ENCODE measurements around the gene RAE1. TPM values are rescaled to one million over a fixed set of nuclear protein-coding genes. Genes with fewer than 3 reads are reported as not detected.
"Not testable (repeated sequence)": the region's sequence is repeated elsewhere in the genome, so short reads cannot be mapped to it uniquely, and the experiment has no call there.

Gene RAE1
- total RNA-seq, 1 experiment from 2014 or later: 57.1 TPM

DNA sequence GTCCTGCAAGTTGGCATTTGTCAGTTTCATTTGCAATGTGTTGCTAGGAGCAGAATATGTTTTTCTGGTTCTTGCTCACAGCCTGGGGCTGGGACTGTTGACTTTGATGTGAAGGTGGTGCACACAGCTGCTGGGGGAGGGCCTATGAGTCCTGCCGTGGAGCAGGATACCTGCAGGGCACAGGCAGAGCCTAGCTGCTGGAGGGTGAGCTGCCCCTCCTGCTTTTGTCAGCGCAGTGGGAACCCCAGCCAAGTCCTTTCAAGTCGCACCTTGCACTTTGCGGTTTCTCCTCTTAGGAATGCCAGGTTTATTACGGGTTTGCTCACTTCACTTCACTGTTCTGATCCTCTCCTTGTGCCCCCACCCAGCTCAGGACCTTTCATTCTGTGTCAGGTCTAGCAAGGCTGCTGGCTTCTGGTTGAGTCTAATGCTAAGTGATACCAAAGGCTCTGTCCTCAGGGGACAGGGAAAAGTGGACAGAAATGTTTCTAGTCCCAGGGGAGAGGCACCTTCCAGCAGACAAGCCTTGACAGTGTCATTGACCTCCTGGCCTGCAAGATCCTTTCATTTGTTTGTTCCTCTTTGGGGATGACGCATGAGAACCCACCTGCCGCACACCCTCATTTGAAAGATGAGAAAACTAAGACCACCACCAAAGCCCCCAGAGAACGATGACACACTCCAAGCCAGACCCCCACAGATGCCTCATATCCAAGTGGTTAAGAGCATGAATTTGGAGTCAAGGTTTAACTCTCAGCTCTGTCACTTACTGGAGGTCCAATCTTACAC lies 24.2 kb upstream of the RAE1 start:
- no peak for DNase-seq (ENCODE audit: low spot score)

DNA sequence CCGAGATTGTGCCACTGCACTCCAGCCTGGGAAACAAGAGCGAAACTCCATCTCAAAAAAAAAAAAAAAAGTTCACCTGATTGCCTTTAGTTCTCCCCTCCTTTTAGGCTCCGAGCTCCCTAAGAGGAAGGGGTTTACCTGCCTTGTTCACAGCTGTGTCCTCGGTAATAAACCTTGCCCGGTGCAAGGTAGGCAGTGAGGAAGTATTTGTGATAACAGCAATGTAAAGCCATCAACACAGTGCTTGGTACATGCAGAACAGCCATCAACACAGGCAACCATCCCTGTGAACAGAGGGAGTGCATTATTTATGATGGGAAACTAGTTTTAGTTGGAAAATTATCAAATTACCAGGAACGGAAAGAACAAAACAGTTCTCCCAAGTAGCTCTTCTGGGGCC lies 23.2 kb upstream of the RAE1 start:
- no peak for DNase-seq (ENCODE audit: low spot score)

DNA sequence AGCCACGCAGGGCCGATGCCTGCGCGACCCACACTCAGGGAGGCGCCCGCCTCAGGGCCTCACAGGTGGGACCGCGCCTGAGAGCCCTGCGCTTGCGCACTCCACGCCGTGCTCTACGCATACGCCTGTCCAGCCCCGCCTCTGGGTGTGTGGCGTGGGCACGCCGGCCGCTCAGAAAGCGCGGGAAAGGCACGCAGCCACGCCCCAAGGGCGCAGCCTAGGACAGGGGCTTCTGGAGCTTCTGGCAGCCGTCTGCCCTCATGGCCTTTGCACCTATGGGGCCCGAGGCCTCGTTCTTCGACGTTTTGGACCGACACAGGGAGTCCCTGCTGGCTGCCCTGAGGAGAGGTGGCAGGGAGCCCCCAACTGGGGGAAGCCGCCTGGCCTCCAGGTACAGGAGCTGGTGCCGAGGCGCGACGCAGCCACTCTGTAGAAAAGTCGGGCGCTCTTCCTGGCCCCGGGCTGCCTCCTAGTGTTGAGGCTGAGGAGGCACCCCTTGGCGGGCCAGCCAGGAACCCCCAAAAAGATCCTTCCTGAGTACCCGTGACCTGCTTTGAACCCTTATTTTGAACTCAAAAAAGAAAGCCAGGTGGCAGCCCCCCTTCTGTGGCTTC lies 21.3 kb upstream of the RAE1 start, which contains the start of gene SPO11:
Gene SPO11 (plus strand): TSS at position 196 of the 614 bp plus-strand sequence. CDS start 65 bp downstream, at position 261.
- no peak for DNase-seq (ENCODE audit: low spot score)

DNA sequence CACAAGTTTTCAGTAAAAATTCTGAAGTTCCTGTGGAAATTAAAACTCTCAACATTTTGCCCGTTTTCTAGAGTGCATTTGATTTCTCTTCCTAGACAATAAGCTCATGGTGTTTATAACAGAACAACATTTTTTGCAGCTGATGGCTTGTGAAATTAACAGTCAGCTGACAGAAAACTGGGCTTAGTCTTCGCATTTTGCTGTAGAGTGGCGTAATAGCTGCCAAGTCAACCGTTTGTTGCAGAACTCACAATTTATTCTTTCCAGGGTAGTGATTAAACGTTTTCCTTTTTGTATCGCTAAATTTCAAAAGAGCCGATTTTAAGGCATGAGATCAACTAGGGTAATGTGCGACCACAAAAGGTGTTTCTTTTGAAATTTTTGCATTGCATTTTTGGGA lies 20.1 kb upstream of the RAE1 start:
- no peak for DNase-seq (ENCODE audit: low spot score)

DNA sequence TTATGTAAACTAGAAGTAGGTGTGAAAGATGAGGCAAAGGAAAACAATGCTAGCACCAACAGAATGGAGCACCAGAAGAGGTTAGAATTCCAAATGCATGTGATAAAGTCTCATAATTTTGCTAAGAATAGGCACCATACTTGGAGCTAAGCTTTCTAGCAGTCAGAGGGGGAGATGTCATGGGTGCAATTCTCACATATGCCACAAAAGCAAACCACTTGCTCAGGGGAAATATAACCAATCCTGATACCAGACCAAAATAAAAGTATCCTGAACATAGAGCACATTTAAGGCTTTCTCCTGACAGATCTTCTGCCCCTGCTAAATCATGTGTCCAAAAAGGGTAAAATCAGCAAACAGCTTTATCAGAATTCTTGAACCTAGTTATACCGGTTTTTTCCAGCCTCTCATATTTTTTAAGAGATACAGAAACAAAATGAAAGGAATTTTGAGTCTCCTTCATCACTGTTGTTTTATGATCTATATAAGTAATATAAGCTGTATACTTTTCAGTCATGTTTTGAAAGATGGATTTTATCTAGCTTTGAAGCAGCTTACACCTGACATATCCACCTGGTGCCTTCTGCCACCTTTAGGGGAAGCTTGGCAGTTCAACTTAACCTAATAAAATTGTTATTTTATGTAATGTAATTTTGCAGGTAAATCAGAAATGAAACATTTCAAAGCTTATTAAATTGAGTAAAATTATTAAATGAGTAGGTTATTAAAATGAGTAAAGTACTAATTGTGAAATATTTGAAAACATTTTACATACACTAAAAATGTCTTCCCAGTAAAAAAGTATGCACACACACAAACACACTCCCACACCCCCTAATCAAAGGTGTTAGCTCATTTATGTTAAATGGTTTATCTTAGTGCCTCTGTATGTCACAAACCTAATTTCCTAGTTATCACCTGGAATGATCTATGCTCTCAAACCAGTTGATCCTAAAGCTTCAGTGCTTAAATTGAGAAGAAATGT lies 18.7 kb upstream of the RAE1 start:
- DNase-seq (ENCODE audit: low spot score): no peak

DNA sequence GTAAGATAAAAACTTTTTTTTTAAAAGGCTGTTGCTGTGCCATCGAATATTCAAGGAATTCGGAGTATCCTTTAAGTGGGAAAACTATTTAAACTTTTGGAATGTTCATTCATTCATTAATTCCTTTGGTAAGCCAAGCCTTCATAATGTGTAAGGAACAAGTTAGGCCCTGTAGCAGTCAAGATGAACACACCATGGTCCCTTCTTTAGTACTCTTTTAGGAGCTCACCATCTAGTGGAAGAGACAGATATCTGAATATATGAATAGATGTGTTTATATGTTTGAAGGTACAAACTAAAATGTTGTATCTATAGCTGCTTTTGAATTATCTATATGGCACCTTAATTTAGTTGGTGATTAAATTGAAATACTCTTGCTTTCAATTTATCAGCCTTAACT lies 15.7 kb upstream of the RAE1 start:
- DNase-seq (ENCODE audit: low spot score): peak; percentile 40

DNA sequence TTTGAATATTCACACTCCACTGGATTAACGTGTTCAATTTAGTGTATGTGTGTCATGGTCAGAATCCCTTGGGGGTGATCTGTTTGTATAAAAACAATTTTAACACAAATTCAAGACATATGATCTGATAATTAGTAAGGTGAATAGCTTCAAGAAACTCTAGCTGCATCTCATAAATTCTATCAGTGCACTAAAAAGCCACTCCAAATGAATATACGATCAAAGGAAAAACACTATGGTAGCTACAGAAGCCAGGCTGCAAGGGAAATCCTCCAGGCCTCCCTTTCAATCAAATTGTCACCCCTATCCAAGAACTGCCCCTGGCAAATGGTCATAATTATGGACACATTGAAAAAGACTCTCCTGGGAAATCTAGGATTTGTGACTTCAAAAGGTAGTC lies 9.4 kb upstream of the RAE1 start:
- DNase-seq (ENCODE audit: low spot score): no peak

DNA sequence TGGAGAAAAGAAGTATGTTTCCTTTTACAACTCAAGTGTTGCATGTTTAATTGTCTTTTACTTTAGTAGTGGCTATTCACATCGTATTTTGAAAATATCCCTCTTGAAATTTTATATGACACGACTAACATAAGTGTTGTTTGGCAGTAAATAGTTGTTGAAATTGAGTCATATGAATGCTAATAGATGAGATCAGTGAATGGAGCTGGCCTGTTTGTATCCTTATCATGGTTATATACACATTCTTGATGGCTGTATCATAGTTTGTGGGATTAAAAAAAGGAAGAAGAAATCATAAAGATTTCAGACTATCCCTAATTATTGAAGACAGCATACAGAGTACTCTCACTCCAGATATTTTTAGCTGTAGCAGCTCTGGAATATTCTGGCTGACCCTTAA lies 8.2 kb upstream of the RAE1 start:
- DNase-seq (ENCODE audit: low spot score): no peak

DNA sequence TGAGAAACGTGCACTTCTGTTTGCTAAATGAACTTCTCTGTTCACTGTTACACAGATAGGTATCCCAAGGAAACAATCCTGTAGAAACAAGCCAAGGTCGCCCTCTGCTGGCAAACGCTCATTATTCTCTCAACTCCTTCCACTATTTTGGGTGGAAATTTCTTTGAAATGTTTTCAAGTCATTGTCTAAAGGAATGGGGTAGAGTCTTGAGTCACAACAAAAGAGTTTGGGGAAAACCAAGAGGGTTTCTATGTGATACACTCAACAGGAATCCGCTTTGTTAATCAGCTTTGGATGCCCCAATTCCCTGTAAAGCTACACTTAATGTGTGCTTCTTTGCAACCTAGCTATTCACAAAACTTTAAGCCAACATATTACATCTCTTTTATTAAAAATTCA lies 4.6 kb upstream of the RAE1 start:
- DNase-seq (ENCODE audit: low spot score): peak; percentile 52

DNA sequence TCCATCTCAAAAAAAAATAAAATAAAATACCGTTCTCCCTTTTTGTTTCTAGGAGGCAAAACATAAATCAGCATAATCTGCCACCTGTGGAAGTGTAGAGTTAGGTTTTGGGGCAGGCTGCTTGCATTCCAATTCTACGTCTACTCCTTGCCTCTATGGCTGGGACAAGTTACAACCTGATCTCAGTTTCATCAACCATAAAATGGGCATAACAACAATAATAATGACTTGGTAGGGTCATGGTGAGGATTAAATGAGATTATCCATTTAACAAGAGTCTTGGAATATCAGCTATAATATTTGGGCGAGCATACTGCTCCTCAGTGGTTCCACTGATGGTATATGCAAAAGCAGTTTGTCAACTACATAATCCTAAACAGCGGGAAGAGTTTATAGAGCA lies 3.7 kb upstream of the RAE1 start:
- DNase-seq (ENCODE audit: low spot score): no peak

DNA sequence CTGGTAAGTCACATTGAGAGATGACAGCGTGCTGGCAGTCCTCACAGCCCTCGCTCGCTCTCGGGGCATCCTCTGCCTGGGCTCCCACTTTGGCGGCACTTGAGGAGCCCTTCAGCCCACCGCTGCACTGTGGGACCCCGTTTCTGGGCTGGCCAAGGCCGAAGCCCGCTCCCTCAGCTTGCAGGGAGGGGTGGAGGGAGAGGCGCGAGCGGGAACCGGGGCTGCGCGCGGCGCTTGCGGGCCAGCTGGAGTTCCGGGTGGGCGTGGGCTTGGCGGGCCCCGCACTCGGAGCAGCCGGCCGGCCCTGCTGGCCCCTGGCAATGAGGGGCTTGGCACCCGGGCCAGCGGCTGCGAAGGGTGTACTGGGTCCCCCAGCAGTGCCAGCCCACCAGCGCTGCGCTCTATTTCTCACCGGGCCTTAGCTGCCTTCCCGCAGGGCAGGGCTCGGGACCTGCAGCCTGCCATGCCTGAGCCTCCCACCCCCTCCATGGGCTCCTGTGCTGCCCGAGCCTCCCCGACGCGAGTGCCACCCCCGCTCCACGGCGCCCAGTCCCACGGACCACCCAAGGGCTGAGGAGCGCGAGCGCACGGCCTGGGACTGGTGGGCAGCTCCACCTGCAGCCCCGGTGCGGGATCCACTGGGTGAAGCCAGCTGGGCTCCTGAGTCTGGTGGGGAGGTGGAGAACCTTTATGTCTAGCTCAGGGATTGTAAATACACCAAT lies 2.7 kb upstream of the RAE1 start:
- not testable (repeated sequence) for DNase-seq (ENCODE audit: low spot score)

DNA sequence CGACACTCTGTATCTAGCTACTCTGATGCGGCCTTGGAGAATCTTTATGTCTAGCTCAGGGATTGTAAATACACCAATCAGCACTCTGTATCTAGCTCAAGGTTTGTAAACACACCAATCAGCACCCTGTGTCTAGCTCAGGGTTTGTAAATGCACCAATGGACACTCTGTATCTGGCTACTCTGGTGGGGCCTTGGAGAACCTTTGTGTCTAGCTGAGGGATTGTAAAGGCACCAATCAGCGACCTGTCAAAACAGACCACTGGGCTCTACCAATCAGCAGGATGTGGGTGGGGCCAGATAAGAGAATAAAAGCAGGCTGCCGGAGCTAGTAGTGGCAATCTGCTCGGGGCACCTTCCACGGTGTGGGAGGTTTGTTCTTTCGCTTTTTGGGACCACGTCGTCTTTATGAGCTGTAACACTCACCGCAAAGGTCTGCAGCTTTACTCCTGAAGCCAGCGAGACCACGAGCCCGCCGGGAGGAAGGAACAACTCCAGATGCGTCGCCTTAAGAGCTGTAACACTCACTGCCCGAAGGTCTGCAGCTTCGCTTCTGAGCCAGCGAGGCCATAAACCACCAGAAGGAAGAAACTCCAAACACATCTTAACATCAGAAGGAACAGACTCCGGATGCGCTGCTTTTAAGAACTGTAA lies 2.0 kb upstream of the RAE1 start:
- not testable (repeated sequence) for DNase-seq (ENCODE audit: low spot score)

DNA sequence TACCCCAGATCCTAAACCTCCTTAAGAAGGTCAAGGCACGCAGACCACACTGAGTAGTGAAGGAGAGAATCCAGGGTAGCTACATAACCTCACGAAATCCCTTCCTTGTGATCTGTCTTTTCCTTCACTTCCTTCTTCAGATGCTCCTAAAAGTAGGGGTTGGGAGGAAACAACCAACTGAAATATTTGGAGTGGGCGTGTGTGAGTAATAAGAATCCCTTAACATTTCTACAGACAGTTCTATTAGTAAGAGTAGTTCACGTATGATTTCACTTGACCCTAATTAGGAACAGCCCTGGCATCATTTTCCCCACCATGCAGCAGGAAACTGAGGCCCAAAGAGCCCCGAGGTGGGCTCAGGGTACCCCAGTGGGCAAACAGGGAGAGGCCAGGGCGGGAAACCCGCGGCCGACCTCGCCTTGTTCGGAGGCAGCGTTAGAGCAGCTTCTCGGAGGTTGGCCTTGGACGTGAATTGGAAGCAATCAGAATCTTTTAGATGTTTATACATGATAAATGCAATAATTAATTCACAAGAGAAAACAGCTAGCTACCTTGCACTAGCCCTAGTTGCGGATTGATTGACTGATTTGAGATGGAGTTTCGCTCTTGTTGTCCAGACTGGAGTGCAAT lies 859 bp upstream of the RAE1 start:
- DNase-seq (ENCODE audit: low spot score): no peak

DNA sequence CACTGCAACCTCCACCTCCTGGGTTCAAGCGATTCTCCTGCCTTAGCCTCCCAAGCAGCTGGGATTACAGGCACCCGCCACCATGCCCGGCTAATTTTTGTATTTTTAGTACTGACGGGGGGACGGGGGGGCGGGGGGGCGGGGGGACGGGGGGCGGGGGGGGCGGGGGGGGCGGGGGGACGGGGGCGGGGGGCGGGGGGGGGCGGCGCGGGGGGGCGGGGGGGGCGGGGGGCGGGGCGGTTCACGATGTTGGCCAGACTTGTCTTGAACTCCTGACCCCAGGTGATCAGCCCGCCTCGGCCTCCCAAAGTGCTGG lies 371 bp upstream of the RAE1 start:
- DNase-seq (ENCODE audit: low spot score): not testable (repeated sequence)

DNA sequence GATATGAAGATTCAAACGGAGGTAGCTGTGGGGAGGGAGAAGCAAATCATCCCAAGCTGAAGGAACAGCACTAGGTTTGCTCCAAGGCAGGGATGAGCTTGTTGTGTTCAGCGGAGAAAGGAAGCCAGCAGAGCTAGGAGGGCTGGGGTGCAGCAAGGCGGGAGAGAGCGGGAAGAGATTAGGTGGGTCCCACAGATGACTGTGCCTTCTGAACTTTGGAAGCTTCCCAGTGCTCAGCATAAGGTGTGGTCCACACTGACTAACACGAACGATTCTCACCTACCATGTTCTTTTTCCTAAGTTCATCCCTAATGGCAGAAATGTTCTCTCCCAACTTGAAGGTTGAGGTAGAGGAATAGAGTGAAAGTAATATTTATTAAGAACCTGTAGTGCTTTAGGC lies 1.2 kb downstream of the RAE1 start:
- no peak for DNase-seq (ENCODE audit: low spot score)

DNA sequence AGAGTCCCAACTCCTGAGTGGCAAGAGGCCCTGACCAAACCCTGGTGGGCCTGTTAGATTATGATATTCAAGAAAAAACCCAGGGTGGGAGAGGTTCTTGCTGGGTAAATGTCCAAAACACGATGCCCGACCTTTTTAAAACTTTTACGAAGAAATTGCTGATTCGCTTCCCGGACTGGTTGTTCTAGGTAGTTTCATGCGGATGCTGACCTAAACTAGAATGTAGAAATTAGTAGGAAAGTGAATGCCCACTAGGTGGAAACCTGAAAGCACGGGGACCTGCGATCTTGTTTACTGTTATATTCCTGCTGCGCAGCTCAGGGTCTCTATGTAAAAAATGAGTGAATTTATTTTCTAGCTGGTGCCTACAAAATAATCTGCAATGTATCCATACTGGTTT lies 2.3 kb downstream of the RAE1 start:
- no peak for DNase-seq (ENCODE audit: low spot score)

DNA sequence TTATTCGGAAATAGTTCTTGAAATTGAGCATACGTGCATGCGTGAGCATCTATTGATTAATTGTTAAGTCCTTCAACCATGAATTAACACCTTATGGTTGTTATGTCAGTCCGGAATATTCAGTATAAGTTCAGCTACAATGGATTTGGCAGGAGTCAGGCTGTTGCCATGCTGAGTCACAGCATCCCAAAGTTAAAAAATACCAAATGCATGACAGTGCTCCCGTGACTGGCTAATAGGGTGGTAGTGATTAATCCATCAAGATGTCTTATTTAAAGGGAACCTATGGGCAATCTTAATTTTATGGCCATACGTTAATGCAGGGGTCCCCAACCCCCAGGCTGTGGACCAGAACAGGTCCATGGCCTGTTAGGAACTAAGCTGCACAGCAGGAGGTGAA lies 10.5 kb downstream of the RAE1 start:
- DNase-seq (ENCODE audit: low spot score): no peak

DNA sequence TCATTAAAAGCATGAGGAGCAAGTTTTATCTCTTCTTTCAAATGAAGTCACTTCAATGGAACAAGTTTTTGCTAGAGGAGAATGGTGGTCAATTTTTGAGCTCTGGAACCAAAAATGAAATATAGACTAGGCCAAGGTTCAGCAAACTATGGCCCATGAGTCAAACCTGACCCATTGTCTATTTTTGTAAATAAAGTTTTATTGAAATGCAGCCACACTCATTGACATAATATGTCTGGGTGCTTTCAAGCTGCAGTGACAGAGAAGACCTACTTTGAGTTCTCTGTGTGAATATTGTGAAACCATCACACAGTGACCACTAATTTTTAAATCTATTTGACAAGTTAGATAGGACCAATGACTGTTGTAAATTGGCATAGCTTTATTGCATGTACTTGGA lies 13.4 kb downstream of the RAE1 start:
- DNase-seq (ENCODE audit: low spot score): no peak

DNA sequence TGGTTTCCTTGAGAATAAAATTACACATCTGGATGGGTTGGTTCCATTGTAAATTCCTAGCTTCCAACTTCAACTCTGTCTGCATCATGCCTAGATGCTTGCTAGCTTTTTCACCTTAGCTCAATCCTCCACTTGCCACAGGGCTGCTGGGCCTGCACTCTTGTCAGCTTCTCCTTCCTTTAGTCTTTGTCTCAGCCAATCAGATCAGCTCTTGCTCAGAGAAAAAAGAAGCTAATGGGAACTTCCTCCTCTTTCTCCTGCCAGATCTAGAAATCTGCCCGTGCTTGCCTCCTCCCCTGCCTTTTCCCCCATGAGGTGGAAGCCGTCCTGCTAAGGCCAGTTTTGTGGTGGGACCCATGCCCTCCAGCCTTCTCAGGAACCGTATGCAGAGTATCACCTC lies 18.5 kb downstream of the RAE1 start:
- DNase-seq (ENCODE audit: low spot score): no peak

DNA sequence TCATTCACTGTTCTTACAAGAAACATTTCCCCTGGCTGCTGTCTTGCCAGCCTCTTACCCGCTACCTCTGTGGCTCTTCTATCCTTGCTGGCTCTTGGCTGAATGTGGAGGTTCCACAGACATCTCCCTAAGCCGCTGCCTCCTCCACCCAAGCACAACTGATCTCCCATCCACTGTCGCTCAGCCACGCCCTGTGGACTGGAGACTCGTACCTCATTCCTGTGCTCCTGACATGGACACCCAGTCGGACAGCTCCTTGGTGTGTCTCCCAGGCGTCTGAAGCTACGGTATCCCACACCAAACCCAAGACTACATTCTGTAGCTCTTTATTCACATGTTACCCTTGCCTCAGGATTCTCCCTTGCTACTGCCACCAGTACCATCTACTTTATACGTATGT lies 19.3 kb downstream of the RAE1 start:
- no peak for DNase-seq (ENCODE audit: low spot score)

DNA sequence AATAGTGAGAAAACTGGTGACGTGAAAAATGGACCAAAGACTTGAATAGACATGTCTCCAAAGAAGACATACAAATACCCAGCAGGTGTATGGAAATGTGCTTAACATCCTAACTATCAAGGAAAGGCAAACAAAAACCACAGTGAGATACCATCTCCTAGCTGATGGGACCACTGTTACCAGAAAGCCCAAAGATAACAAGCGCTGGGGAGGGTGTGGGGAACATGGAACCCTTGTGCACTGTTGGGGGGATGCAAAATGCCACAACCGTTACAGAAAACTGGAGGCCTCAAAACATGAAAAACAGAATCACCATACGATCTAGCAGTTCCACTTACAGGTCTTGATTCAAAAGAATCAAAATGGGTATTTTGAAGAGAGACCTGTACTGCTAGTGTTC lies 20.3 kb downstream of the RAE1 start:
- DNase-seq (ENCODE audit: low spot score): no peak

Data from H4 (cell line).